Activated naive CD4-positive, alpha-beta T cell treated with anti-CD3 and anti-CD28 coated beads, Interleukin-2, amount 10 ng/mL, durations not matched to agents 7 days and 5 days (primary cell): ENCODE results near the gene TEX101.
A peak's percentile ranks its signal among the peaks of the same experiment; 100 is the strongest.

ENCODE experiments used
- CTCF ChIA-PET: fragments of 350-600 bp; sonication (Branson Sonifier 250); formaldehyde crosslinking; loops from one replicate; lab custom pipeline; 2021; ENCODE audit warnings: antibody characterized with exemption; lab: Charles Lee
- DNase-seq: peaks from one replicate; pipeline ENCODE4 v3.0.0-alpha.2; 2020
- H3K27ac Mint-ChIP-seq: one replicate; pipeline ENCODE4 v1.8.0; 2021; ENCODE audit warnings: mild to moderate bottlenecking, moderate library complexity, mixed read lengths
- H3K27me3 Mint-ChIP-seq: one replicate; pipeline ENCODE4 v1.8.0; 2021; ENCODE audit warnings: mild to moderate bottlenecking, mixed read lengths
- H3K36me3 Mint-ChIP-seq: one replicate; pipeline ENCODE4 v1.8.0; 2021; ENCODE audit warnings: mixed read lengths
- H3K4me1 Mint-ChIP-seq: one replicate; pipeline ENCODE4 v1.8.0; 2021; ENCODE audit warnings: mixed read lengths
- H3K4me3 Mint-ChIP-seq: one replicate; pipeline ENCODE4 v1.8.0; 2021; ENCODE audit warnings: mild to moderate bottlenecking, moderate library complexity, mixed read lengths
- H3K9me3 Mint-ChIP-seq: one replicate; pipeline ENCODE4 v1.8.0; 2021; ENCODE audit warnings: mixed read lengths

TEX101 gene

DNA sequence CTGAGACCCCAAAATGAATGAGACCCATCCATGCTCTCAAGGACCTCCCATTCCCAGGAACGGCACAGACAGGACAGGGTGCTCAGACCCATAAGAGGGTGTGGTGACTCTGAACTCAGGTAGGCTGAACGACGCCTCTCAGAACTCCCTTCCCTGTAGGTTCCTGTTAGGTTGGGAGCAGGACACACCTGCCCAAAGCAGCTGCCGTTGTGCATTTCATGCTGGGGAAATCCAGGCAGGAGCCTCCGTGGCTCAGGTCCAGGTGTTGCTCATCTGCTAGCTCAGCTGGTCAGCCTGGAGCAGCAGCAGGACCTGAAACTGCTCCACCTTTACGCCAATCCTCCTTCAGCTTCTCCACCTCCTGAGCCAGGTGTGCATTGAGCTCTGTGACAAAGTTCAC, 19.1 kb upstream of the TEX101 start:
- Mint-ChIP-seq H3K9me3 (no peaks in the 10 kb centered on the region), H3K4me3 (no peak overlapping the region), H3K36me3 (no peaks in the 10 kb centered on the region), H3K27ac (no peak overlapping the region), H3K4me1 (no peaks in the 10 kb centered on the region), H3K27me3 (peaks cover 7% of the 10 kb centered on the region)
- no peak for DNase-seq
- CTCF ChIA-PET, result interaction anchor here (0.7 kb wide), 1 partner anchor 74 kb away, joined by 3 read pairs; no protein-coding TSS in a partner anchor

DNA sequence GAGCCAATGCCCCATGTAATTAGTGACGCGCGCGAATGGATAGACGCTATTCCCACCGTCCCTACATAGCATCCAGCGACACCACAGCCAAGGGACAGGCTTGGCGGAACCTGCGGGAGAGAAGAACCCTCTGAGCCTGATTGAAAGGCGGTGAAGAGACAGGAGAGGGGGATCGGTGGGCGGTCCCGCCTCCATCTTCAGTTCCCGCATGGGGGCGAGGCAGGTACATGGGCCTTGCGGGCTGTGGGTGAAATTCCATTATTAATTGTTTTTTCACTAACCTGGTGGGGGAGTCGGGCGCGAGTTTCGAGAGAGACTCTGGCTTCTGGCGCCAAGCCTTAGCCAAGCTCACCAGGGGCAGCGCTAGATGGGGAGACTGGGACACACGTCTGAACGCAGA, 8.4 kb upstream of the TEX101 start:
- Mint-ChIP-seq H3K9me3 (peaks cover 1% of the 10 kb centered on the region), H3K27me3 (peaks cover 4% of the 10 kb centered on the region), H3K36me3 (no peaks in the 10 kb centered on the region), H3K4me3 (no peak overlapping the region), H3K27ac (no peak overlapping the region), H3K4me1 (no peaks in the 10 kb centered on the region)
- DNase-seq, result no peak
- CTCF ChIA-PET, result no interaction called here

DNA sequence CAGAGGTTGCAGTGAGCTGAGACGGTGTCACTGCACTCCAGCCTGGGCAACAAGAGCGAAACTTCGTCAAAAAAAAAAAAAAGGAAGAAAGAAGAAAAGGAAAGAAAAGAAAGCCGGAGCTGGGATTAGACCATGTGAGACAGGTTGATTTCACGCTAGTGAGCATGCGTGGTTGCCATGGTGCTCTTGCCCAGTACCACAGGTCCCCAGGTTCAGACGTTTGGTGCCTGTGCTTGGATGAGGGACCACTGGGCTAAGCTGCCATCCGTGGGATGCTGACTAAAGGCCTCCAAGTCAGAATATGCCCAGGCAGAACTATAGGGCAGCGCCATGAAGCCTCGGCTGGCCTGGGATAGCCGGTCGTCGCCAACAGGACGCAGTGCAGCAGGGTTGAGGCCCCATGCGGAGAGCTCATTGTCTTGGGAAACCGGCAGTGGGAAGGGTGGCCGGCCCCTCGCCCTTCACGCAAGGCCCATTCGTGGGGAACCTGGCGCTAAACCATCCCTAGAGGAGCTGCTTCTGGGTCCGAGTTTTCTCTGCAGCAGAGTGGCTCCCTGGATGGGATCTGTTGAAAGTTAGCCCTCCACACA, 7.2 kb upstream of the TEX101 start:
- H3K4me3 Mint-ChIP-seq, result no peak overlapping the region
- H3K27ac Mint-ChIP-seq, result no peak overlapping the region
- peaks cover 4% of the 10 kb centered on the region for H3K27me3 Mint-ChIP-seq
- CTCF ChIA-PET, result no interaction called here
- peaks cover 1% of the 10 kb centered on the region for H3K9me3 Mint-ChIP-seq
- H3K4me1 Mint-ChIP-seq, result no peaks in the 10 kb centered on the region
- H3K36me3 Mint-ChIP-seq, result no peaks in the 10 kb centered on the region
- DNase-seq, result no peak

DNA sequence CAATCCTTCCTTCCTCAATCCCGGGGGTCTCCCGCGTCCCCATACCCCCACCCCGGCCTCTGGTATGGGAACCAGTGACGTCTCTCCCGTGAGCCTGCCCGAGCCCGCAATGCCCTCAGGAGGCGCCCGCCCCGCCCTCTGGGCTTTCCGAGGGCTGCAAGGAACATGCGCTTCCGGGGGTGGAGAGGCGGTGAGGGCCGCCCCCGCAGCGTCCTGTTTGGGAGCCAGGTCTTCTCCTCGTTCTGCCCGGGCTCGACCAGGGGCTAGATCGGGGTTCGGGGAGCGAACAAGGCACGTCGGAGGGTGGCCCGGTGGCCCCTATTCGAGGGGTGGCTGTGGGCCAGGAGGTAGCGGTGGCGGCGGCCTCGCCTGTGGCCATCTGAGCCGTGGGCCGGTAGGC, 6.6 kb upstream of the TEX101 start:
- Mint-ChIP-seq H3K4me1 (no peaks in the 10 kb centered on the region), H3K27ac (no peak overlapping the region), H3K27me3 (peaks cover 4% of the 10 kb centered on the region), H3K9me3 (peaks cover 1% of the 10 kb centered on the region), H3K36me3 (no peaks in the 10 kb centered on the region), H3K4me3 (no peak overlapping the region)
- CTCF ChIA-PET, result no interaction called here
- no peak for DNase-seq

DNA sequence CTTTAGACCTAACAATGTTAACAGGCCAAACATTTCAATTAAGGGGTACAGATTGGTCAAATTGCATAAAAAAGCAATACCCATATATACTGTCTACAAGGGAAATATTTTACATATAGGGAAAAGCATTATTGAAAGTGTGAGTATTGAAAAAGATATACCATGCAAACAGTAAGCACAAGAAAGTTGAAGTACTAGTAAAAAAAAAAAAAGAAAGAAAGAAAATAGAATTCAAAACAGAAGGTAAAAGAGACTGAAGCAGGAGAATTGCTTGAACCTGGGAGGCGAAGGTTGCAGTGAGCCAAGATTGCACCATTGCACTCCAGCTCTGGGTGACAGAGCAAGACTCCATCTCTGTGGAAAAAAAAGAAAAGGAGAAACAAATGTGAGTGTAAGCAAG, 5.3 kb upstream of the TEX101 start:
- Mint-ChIP-seq H3K27me3 (peaks cover 4% of the 10 kb centered on the region), H3K4me1 (no peaks in the 10 kb centered on the region)

DNA sequence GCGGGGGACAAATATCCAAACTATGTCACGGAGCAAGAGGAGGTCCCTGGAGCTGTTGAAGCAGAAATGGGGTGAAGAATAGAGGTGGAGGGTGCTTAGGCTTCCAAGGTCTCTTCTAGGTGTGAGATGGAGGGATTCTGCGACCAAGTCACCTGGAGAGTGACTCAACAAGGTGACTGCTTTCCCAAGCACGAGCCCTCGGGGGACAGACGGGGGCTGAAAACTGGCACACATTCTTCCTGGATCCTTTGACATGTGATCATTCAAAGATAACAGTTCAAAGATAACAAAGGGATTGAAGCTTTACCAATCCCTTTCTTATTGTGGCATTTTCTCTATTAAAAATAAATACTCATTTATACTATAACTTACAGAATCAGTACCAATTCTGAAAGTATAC, 2.2 kb upstream of the TEX101 start:
- Mint-ChIP-seq H3K36me3 (no peaks in the 10 kb centered on the region), H3K27me3 (no peaks in the 10 kb centered on the region), H3K4me3 (no peak overlapping the region), H3K9me3 (peaks cover 1% of the 10 kb centered on the region), H3K4me1 (no peaks in the 10 kb centered on the region), H3K27ac (no peak overlapping the region)
- CTCF ChIA-PET, result no interaction called here
- DNase-seq, result no peak

More for the DNA sequence above, 5.3 kb upstream of the TEX101 start:
- Mint-ChIP-seq H3K9me3 (peaks cover 1% of the 10 kb centered on the region), H3K36me3 (no peaks in the 10 kb centered on the region), H3K27ac (no peak overlapping the region), H3K4me3 (no peak overlapping the region)
- DNase-seq, result no peak
- CTCF ChIA-PET, result no interaction called here

DNA sequence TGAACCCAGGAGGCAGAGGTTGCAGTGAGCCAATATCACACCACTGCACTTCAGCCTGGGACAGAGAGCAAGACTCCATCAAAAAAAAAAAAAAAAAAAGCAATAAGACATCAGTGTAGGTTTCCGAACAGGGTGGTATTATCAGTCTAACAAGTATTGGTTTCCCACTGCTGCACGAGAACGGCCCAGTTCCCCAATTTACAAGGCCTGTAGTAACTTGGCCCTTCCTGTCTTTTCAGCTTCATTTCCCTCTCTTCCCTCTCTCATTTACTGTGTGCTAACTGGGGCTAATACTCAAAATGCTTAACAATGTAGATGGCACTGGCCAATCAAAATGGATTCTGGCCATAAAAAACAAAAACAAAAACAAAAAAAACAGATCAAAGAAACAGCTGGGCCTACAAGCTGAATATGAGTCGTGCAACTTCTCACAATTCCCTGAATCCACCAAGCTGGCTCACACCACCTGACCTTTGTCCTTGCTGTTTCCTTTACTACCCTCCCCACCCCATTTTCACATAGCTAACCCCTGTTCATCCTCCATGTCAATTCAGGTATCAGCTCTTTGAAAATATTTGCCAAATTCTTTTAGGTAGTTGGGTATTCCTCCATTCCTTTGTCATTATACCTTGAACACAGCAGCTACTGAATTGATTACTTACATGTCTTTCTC, 2.4 kb downstream of the TEX101 start:
- no peak overlapping the region for H3K4me3 Mint-ChIP-seq
- no peaks in the 10 kb centered on the region for H3K9me3 Mint-ChIP-seq
- no peaks in the 10 kb centered on the region for H3K36me3 Mint-ChIP-seq
- peaks cover 9% of the 10 kb centered on the region for H3K27me3 Mint-ChIP-seq
- no peak for DNase-seq
- no peak overlapping the region for H3K27ac Mint-ChIP-seq
- CTCF ChIA-PET, result interaction anchor here (0.7 to 1.6 kb wide), 3 partner anchors 8 to 122 kb away, joined by 3 to 4 read pairs (median 3); no protein-coding TSS in a partner anchor
- H3K4me1 Mint-ChIP-seq, result no peaks in the 10 kb centered on the region

DNA sequence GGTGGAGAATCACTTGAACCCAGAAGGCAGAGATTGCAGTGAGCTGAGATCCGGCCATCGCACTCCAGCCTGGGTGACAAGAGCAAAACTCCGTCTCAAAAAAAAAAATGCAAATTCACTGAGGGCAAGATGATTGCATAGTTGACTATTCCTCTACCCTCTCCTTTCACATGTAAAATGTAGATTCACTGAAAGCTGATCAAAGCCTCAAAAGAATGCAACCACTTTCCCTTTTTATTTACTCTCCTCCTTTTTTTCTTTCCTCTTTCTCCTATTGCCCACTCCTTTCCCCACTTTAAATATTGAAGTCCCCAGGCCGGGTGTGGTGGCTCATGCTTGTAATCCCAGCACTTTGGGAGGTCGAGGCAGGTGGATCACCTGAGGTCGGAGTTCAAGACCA, 6.3 kb downstream of the TEX101 start:
- no peaks in the 10 kb centered on the region for H3K36me3 Mint-ChIP-seq
- CTCF ChIA-PET, result interaction anchor here (0.6 to 1.8 kb wide), 4 partner anchors 11 to 213 kb away, joined by 3 to 8 read pairs (median 4); no protein-coding TSS in a partner anchor
- no peak for DNase-seq
- H3K27ac Mint-ChIP-seq, result no peak overlapping the region
- no peak overlapping the region for H3K4me3 Mint-ChIP-seq
- H3K27me3 Mint-ChIP-seq, result peaks cover 13% of the 10 kb centered on the region
- no peaks in the 10 kb centered on the region for H3K9me3 Mint-ChIP-seq
- peaks cover 5% of the 10 kb centered on the region for H3K4me1 Mint-ChIP-seq

DNA sequence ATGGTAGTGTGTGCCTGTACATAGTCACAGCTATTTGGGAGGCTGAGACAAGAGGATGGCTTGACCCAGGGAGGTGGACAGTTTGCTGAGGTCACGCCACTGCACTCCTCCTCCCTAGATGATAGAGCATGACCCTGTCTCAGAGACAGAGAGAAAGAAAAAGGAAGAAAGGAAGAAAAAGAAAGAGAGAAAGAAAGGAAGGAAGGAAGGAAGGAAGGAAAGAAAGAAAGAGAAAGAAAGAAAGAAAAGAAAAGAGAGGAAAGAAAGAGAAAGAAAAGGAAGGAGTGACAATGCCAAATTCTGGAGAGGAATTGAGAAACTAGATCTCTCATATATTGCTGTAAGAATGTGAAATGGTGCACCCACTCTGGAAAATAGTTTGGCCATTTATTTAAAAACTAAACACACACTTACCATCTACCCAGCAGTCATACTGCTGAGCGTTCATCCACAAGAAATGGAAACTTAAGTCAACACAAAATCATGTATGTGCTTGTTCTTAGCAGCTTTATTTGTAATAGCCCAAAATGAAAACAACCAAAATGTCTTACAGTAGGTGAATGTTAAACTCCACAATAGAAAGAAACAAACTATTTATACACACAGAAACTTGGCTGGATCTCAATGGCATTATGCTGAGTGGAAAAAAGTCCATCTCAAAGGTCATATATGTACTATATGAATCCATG, 7.5 kb downstream of the TEX101 start:
- no peaks in the 10 kb centered on the region for H3K9me3 Mint-ChIP-seq
- H3K4me1 Mint-ChIP-seq, result peaks cover 7% of the 10 kb centered on the region
- no peak overlapping the region for H3K4me3 Mint-ChIP-seq
- CTCF ChIA-PET, result interaction anchor here (1.0 to 1.8 kb wide), 2 partner anchors 10 to 25 kb away, joined by 3 to 6 read pairs; no protein-coding TSS in a partner anchor
- H3K36me3 Mint-ChIP-seq, result no peaks in the 10 kb centered on the region
- no peak for DNase-seq
- H3K27ac Mint-ChIP-seq, result no peak overlapping the region
- H3K27me3 Mint-ChIP-seq, result peaks cover 19% of the 10 kb centered on the region

DNA sequence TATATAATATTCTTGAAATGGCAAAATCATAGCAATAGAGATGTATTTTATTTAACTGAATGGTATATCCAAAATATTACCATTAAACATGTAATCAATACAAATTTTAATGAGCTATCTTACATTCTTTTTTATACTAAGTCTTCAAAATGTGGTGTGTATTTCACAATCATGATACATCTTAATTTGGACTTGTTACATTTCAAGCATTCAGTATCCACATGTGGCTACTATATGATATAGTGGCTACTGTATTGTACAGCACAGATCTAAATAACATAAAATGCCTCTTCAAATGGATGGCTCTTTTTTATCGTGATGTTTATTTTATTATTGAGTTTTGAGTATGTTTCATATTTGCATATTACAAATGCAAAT, 8.0 kb downstream of the TEX101 start:
- no peak overlapping the region for H3K4me3 Mint-ChIP-seq
- CTCF ChIA-PET, result interaction anchor here (1.0 kb wide), 1 partner anchor 24 kb away, joined by 3 read pairs; no protein-coding TSS in a partner anchor
- H3K27ac Mint-ChIP-seq, result no peak overlapping the region
- no peaks in the 10 kb centered on the region for H3K9me3 Mint-ChIP-seq
- H3K27me3 Mint-ChIP-seq, result peaks cover 19% of the 10 kb centered on the region
- H3K4me1 Mint-ChIP-seq, result peaks cover 7% of the 10 kb centered on the region
- DNase-seq, result no peak
- H3K36me3 Mint-ChIP-seq, result no peaks in the 10 kb centered on the region

DNA sequence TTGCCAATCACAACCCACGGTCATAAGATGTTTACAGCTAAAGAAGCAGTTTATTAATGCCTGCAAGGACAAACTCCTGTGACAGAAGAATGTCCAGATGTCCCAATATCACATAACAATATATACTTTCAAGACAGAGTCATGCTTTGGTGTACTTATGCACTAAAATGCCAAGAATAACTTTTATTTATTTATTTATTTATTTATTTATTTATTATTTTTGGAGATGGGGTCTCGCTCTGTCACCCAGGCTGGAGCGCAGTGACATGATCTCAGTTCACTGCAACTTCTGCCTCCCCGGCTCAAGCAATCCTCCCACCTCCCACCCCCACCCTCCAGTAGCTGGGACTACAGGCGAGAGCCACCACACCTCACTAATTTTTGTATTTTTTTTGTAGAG, 9.1 kb downstream of the TEX101 start:
- CTCF ChIA-PET, result interaction anchor here (1.0 kb wide), 1 partner anchor 91 kb away, joined by 3 read pairs; no protein-coding TSS in a partner anchor
- Mint-ChIP-seq H3K4me1 (peaks cover 7% of the 10 kb centered on the region), H3K4me3 (no peak overlapping the region), H3K36me3 (no peaks in the 10 kb centered on the region), H3K9me3 (no peaks in the 10 kb centered on the region), H3K27me3 (peaks cover 14% of the 10 kb centered on the region), H3K27ac (no peak overlapping the region)
- no peak for DNase-seq

DNA sequence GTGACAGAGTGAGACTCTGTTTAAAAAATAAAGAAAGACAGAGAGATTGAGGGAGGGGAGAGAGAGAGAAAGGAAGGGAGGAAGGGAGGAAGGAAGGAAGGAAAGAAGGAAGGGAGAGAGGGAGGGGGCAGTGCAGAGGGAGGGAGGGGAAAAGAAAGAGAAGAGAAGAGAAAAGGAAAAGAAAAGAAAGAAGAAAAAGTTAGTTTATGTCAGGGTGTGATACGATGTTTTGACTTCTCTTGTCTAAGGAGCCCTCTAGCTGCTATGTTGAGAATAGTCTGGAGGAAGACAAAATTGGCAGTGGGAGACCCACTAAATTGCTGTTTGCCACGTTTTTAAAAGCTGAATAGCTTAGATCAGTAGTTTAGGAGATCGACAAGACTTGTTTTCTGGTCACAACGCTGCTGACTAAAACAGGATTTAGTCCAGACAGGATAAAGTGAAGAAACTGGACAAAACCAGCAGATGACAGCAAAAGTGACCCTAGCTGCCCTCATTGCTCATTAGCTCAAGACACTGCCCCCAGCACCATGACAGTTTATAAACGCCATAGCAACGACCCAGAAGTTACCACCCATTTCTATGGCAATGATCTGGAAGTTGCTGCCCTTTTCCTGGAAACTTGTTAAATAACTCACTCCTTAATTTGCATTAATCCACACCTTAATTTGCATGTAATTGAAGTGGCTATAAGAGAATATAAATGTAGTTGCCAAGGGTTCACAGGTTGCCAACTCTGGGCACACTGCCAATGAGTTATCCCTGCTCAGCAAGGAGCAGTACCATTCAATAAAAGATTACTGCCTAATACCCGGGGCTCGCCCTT, 11.1 kb downstream of the TEX101 start:
- DNase-seq, result no peak
- H3K9me3 Mint-ChIP-seq, result no peaks in the 10 kb centered on the region
- H3K27me3 Mint-ChIP-seq, result peaks cover 14% of the 10 kb centered on the region
- no peak overlapping the region for H3K27ac Mint-ChIP-seq
- no peak overlapping the region for H3K4me3 Mint-ChIP-seq
- peaks cover 15% of the 10 kb centered on the region for H3K4me1 Mint-ChIP-seq
- CTCF ChIA-PET, result interaction anchor here (0.6 to 2.5 kb wide), 6 partner anchors 8 to 94 kb away, joined by 3 to 10 read pairs (median 4); no protein-coding TSS in a partner anchor
- H3K36me3 Mint-ChIP-seq, result no peaks in the 10 kb centered on the region

DNA sequence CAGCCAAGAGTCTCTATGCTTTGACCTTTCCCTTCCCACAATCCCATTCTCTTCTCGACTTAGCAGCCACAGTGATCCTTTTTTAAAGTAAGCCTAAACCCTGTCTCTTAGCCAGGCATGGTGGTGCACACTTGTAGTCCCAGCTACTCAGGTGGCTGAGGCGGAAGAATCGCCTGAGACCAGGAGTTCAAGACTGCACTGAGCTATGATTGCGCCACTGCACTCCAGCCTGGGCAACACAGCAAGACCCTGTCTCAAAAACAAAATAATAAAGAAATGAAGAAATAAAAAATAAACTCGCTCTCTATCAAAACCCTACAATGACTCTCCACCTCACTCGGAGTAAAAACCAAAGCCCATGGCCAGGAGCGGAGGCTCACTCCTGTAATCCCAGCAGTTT, 14.7 kb downstream of the TEX101 start:
- CTCF ChIA-PET, result interaction anchor here (0.7 to 1.2 kb wide), 2 partner anchors 18 to 37 kb away, joined by 3 read pairs; no protein-coding TSS in a partner anchor

More for the DNA sequence above, 14.7 kb downstream of the TEX101 start:
- Mint-ChIP-seq H3K4me1 (peaks cover 33% of the 10 kb centered on the region), H3K4me3 (no peak overlapping the region), H3K27ac (peak overlapping the region; percentile 4), H3K27me3 (peaks cover 6% of the 10 kb centered on the region), H3K36me3 (no peaks in the 10 kb centered on the region), H3K9me3 (no peaks in the 10 kb centered on the region)
- no peak for DNase-seq
